ENCODE data around the gene UBA7.
"Not testable (repeated sequence)": the region's sequence is repeated elsewhere in the genome, so short reads cannot be mapped to it uniquely, and the experiment has no call there.

The UBA7 gene

GRCh38 chr3:49785565-49786356 lies 28.0 kb downstream of the UBA7 start:
- peak; percentile 63 for DNase-seq (ENCODE audit: low spot score)

GRCh38 chr3:49782277-49782676 lies 31.5 kb downstream of the UBA7 start:
- not testable (repeated sequence) for DNase-seq (ENCODE audit: low spot score)

- DNase-seq (ENCODE audit: low spot score), result no peak
Measured at GRCh38 chr3:49781415-49782199, 32.1 kb downstream of the UBA7 start.

GRCh38 chr3:49780975-49781365 lies 32.8 kb downstream of the UBA7 start:
- not testable (repeated sequence) for DNase-seq (ENCODE audit: low spot score)

GRCh38 chr3:49780080-49780974 lies 33.4 kb downstream of the UBA7 start:
- no peak for DNase-seq (ENCODE audit: low spot score)

- DNase-seq (ENCODE audit: low spot score), result no peak
Measured at GRCh38 chr3:49779358-49780079, 34.2 kb downstream of the UBA7 start.

GRCh38 chr3:49776101-49776500 lies 37.7 kb downstream of the UBA7 start:
- DNase-seq (ENCODE audit: low spot score), result not testable (repeated sequence)

GRCh38 chr3:49775538-49775937 lies 38.2 kb downstream of the UBA7 start:
- DNase-seq (ENCODE audit: low spot score), result no peak

- no peak for DNase-seq (ENCODE audit: low spot score)
Measured at GRCh38 chr3:49772703-49773102, 41.0 kb downstream of the UBA7 start.

- no peak for DNase-seq (ENCODE audit: low spot score)
Measured at GRCh38 chr3:49771340-49771938, 42.3 kb downstream of the UBA7 start.

- no peak for DNase-seq (ENCODE audit: low spot score)
Measured at GRCh38 chr3:49769926-49770325, 43.8 kb downstream of the UBA7 start.

- DNase-seq (ENCODE audit: low spot score), result no peak
Measured at GRCh38 chr3:49769286-49769915, 44.4 kb downstream of the UBA7 start.

GRCh38 chr3:49763981-49764380 lies 49.8 kb downstream of the UBA7 start:
- no peak for DNase-seq (ENCODE audit: low spot score)

- DNase-seq (ENCODE audit: low spot score), result no peak
Measured at GRCh38 chr3:49761661-49762060, 52.1 kb downstream of the UBA7 start.

GRCh38 chr3:49759226-49759625 lies 54.5 kb downstream of the UBA7 start:
- DNase-seq (ENCODE audit: low spot score), result no peak

- DNase-seq (ENCODE audit: low spot score), result no peak
Measured at GRCh38 chr3:49757197-49757596, 56.6 kb downstream of the UBA7 start.

- DNase-seq (ENCODE audit: low spot score), result no peak
Measured at GRCh38 chr3:49756036-49756435, 57.7 kb downstream of the UBA7 start.

Measured in hepatic stellate cell (primary cell).